IMR-90 (cell line): ENCODE data around the gene KCNJ1. TPM values are rescaled to one million over a fixed set of nuclear protein-coding genes. Genes with fewer than 3 reads are reported as not detected.

Experiments
- ATAC-seq: fragments of 200-7000 bp; cut with Tn5 transposase; 2 replicates; pipeline ENCODE4 v1.9.1; 2020; ENCODE audit warnings: low read depth, mild to moderate bottlenecking, moderate library complexity
- BruUV-seq: library from RNA; stranded (reverse); fragments of 400-500 nt; replicated peaks from 2 replicates; lab custom pipeline; 2021; lab: Mats Ljungman, UMichigan
- CTCF ChIA-PET: fragments of 300-600 bp; formaldehyde crosslinking; extraction: SDS; loops from one replicate; lab custom pipeline; 2021; ENCODE audit warnings: antibody characterized with exemption; lab: Yijun Ruan, JAX
- POLR2A ChIA-PET: fragments of 300-600 bp; sonication (Branson Sonifier 250); formaldehyde crosslinking; loops from one replicate; lab custom pipeline; 2022; ENCODE audit warnings: antibody characterized with exemption; ENCODE audit not compliant: unreplicated experiment; lab: Charles Lee
- DNase-seq: peaks from one replicate; pipeline ENCODE4 v3.0.0; 2013
- H2AFZ ChIP-seq: replicated peaks from 2 replicates; pipeline ENCODE3; 2013; ENCODE audit warnings: low read length, mild to moderate bottlenecking; ENCODE audit not compliant: poor library complexity
- H2AK5ac ChIP-seq: 2 replicates; pipeline ENCODE4 v1.6.1; 2013; ENCODE audit warnings: low read depth, low read length, inconsistent platforms
- H2AK9ac ChIP-seq: replicated peaks from 2 replicates; pipeline ENCODE3; 2013; ENCODE audit warnings: mild to moderate bottlenecking, low read depth, low read length, moderate library complexity; ENCODE audit not compliant: poor library complexity
- H2BK120ac ChIP-seq: 2 replicates; pipeline ENCODE4 v1.6.1; 2013; ENCODE audit warnings: low read depth, low read length, inconsistent platforms
- H2BK15ac ChIP-seq: 3 replicates; pipeline ENCODE4 v1.6.1; 2013; ENCODE audit warnings: low read depth, low read length, inconsistent platforms
- H2BK20ac ChIP-seq: 2 replicates; pipeline ENCODE4 v1.6.1; 2013; ENCODE audit warnings: low read depth, mild to moderate bottlenecking, inconsistent platforms, low read length, moderate library complexity
- H2BK5ac ChIP-seq: 2 replicates; pipeline ENCODE4 v1.6.1; 2013; ENCODE audit warnings: mild to moderate bottlenecking, low read depth, low read length, inconsistent platforms; ENCODE audit not compliant: poor library complexity, severe bottlenecking
- H3K14ac ChIP-seq: replicated peaks from 2 replicates; pipeline ENCODE4 v1.6.1; 2013; ENCODE audit warnings: low read depth, low read length, inconsistent platforms
- H3K18ac ChIP-seq: 2 replicates; pipeline ENCODE4 v1.6.1; 2013; ENCODE audit warnings: low read depth, low read length, control low read depth
- H3K23ac ChIP-seq: 2 replicates; pipeline ENCODE4 v1.6.1; 2013; ENCODE audit warnings: low read depth, low read length, inconsistent platforms
- H3K27ac ChIP-seq: 2 replicates; pipeline ENCODE4 v1.5.1; 2013; ENCODE audit warnings: mild to moderate bottlenecking, control low read depth, low read length; ENCODE audit not compliant: insufficient read depth
- H3K27me3 ChIP-seq: 2 replicates; pipeline ENCODE4 v1.6.1; 2013; ENCODE audit warnings: low read length; ENCODE audit not compliant: control insufficient read depth, insufficient read depth
- H3K36me3 ChIP-seq: 2 replicates; pipeline ENCODE4 v1.6.1; 2013; ENCODE audit warnings: low read length, mixed read lengths; ENCODE audit not compliant: control insufficient read depth, insufficient read depth
- H3K4ac ChIP-seq: 2 replicates; pipeline ENCODE4 v1.6.1; 2013; ENCODE audit warnings: low read depth, low read length, inconsistent platforms
- H3K4me1 ChIP-seq: 2 replicates; pipeline ENCODE4 v1.6.1; 2013; ENCODE audit warnings: low read length, mixed read lengths; ENCODE audit not compliant: control insufficient read depth, insufficient read depth
- H3K4me2 ChIP-seq: 2 replicates; pipeline ENCODE4 v1.6.1; 2013; ENCODE audit warnings: low read depth, mild to moderate bottlenecking, control low read depth, low read length, moderate library complexity
- H3K4me3 ChIP-seq: 2 replicates; pipeline ENCODE4 v1.5.1; 2013; ENCODE audit warnings: low read depth, mild to moderate bottlenecking, control low read depth, low read length, moderate library complexity; ENCODE audit not compliant: insufficient read depth
- H3K56ac ChIP-seq: 2 replicates; pipeline ENCODE4 v1.6.1; 2013; ENCODE audit warnings: low read length, inconsistent platforms; ENCODE audit not compliant: insufficient read depth; ENCODE audit errors: extremely low read depth
- H3K79me1 ChIP-seq, 2 experiments: 2 replicates each; pipeline ENCODE4 v1.6.1; 2013; ENCODE audit warnings: low read length in 2 of 2, inconsistent platforms in 1 of 2, low read depth in 1 of 2
- H3K9ac ChIP-seq: 2 replicates; pipeline ENCODE4 v1.6.1; 2013; ENCODE audit warnings: low read depth, low read length, control low read depth
- H3K9me1 ChIP-seq: 2 replicates; pipeline ENCODE4 v1.6.1; 2013; ENCODE audit warnings: low read length, inconsistent platforms; ENCODE audit not compliant: insufficient read depth
- H3K9me3 ChIP-seq: 2 replicates; pipeline ENCODE4 v1.6.1; 2013; ENCODE audit warnings: low read length; ENCODE audit not compliant: control insufficient read depth, insufficient read depth
- H4K20me1 ChIP-seq: 2 replicates; pipeline ENCODE4 v1.6.1; 2013; ENCODE audit warnings: low read length, inconsistent platforms; ENCODE audit not compliant: insufficient read depth
- H4K5ac ChIP-seq: 2 replicates; pipeline ENCODE4 v1.6.1; 2013; ENCODE audit warnings: mild to moderate bottlenecking, low read depth, low read length, control low read depth
- H4K8ac ChIP-seq, 2 experiments: 2 replicates each; pipeline ENCODE4 v1.6.1; 2013; ENCODE audit warnings: low read depth in 2 of 2, low read length in 2 of 2, control low read depth in 1 of 2, inconsistent platforms in 1 of 2
- H4K91ac ChIP-seq: 2 replicates; pipeline ENCODE4 v1.6.1; 2013; ENCODE audit warnings: low read depth, low read length, inconsistent platforms; ENCODE audit not compliant: insufficient read depth
- BHLHE40 ChIP-seq: fragments of 150-350 bp; IDR thresholded peaks from 2 replicates; pipeline ENCODE4 v1.6.1; 2016; ENCODE audit warnings: mild to moderate bottlenecking, low read depth, low read length
- CEBPB ChIP-seq: IDR thresholded peaks from 2 replicates; pipeline ENCODE4 v1.6.1; 2012; ENCODE audit warnings: low read depth, low read length, improper control_type of control experiment
- CHD1 ChIP-seq: IDR thresholded peaks from 2 replicates; pipeline ENCODE4 v1.6.1; 2012; ENCODE audit warnings: low read depth, low read length, improper control_type of control experiment
- ELK1 ChIP-seq: fragments of 150-350 bp; IDR thresholded peaks from 2 replicates; pipeline ENCODE4 v1.6.1; 2016; ENCODE audit warnings: low read depth, mild to moderate bottlenecking, low read length, moderate library complexity, borderline replicate concordance
- FOS ChIP-seq: fragments of 150-350 bp; IDR thresholded peaks from 2 replicates; pipeline ENCODE4 v1.6.1; 2016; ENCODE audit warnings: low read depth, low read length
- MAFK ChIP-seq: IDR thresholded peaks from 2 replicates; pipeline ENCODE4 v1.6.1; 2012; ENCODE audit warnings: low read depth, low read length, improper control_type of control experiment
- MAZ ChIP-seq: IDR thresholded peaks from 2 replicates; pipeline ENCODE4 v1.6.1; 2012; ENCODE audit warnings: low read depth, mild to moderate bottlenecking, low read length, improper control_type of control experiment, moderate library complexity, borderline replicate concordance
- MXI1 ChIP-seq: IDR thresholded peaks from 2 replicates; pipeline ENCODE4 v1.6.1; 2012; ENCODE audit warnings: low read depth, mild to moderate bottlenecking, low read length, moderate library complexity, borderline replicate concordance
- NFE2L2 ChIP-seq: fragments of 150-350 bp; IDR thresholded peaks from 2 replicates; pipeline ENCODE4 v1.6.1; 2016; ENCODE audit warnings: low read depth, mild to moderate bottlenecking, low read length
- POLR2A ChIP-seq: IDR thresholded peaks from 2 replicates; pipeline ENCODE4 v1.6.1; 2012; ENCODE audit warnings: mild to moderate bottlenecking, low read depth, low read length
- RCOR1 ChIP-seq: IDR thresholded peaks from 2 replicates; pipeline ENCODE4 v1.6.1; 2012; ENCODE audit warnings: mild to moderate bottlenecking, low read length, improper control_type of control experiment; ENCODE audit not compliant: insufficient replicate concordance
- RFX5 ChIP-seq: IDR thresholded peaks from 2 replicates; pipeline ENCODE4 v1.8.0; 2012; ENCODE audit warnings: low read depth, mild to moderate bottlenecking, low read length, moderate library complexity
- SMC3 ChIP-seq: fragments of 150-350 bp; IDR thresholded peaks from 2 replicates; pipeline ENCODE4 v1.6.1; 2016; ENCODE audit warnings: low read depth, mild to moderate bottlenecking, antibody characterized with exemption, low read length, moderate library complexity
- WGBS, 2 experiments: methylation state at CpG; one replicate each; pipeline versions ENCODE4 v1.1.5 to v1.1.7; 2013; ENCODE audit warnings: missing lambda C conversion rate in 2 of 2; ENCODE audit not compliant: insufficient read length in 1 of 2; ENCODE audit errors: extremely low coverage in 2 of 2; 5-methylcytosine and 5-hydroxymethylcytosine counted together
- dilution Hi-C: fragments of 300-500 bp; cut with HindIII; formaldehyde crosslinking; loops from one replicate; pipeline ENCODE4 v1.14.3; 2018; ENCODE audit warnings: low sequenced_read_pairs; ENCODE audit not compliant: unreplicated experiment
- in situ Hi-C: fragments of 300-500 bp; cut with MboI; formaldehyde crosslinking; loops from 3 replicates; pipeline ENCODE4 v1.14.3; 2019; ENCODE audit warnings: low sequenced_read_pairs, inconsistent platforms, mixed read lengths
- intact Hi-C: fragments of 100-400 bp; cut with micrococcal nuclease; formaldehyde crosslinking; loops from 2 replicates; pipeline ENCODE4 v1.10.0; 2022
- polyA plus RNA-seq, 3 experiments: library from polyadenylated mRNA; depleted of rRNA; stranded (reverse); fragments of >200 nt; gene quantifications; 2 replicates each; pipeline ENCODE4 v1.2.3, GENCODE V29; 2012; ENCODE audit warnings: low replicate concordance in 1 of 3
- total RNA-seq: library from RNA; depleted of rRNA; stranded (reverse); fragments of >200 nt; gene quantifications from 2 replicates; pipeline ENCODE4 v1.2.3, GENCODE V29; 2012
- TF ChIP-seq, protein P1 (sequence below): conservative IDR thresholded peaks from 2 replicates; pipeline ENCODE4 v1.5.1; 2012; ENCODE audit warnings: mild to moderate bottlenecking, low read depth, low read length, improper control_type of control experiment
- TF ChIP-seq, protein P2 (sequence below): fragments of 150-350 bp; IDR thresholded peaks from 2 replicates; pipeline ENCODE4 v1.6.1; 2017; ENCODE audit warnings: mild to moderate bottlenecking, antibody characterized with exemption, low read length, low read depth

Gene KCNJ1
- total and polyA plus RNA-seq, 2 of the 4 experiments (the other 2 are of a cell fraction) = not detected

- Histone ChIP-seq H3K79me1 (no peaks in the 10 kb centered on the region), H3K9me3 (no peaks in the 10 kb centered on the region), H3K27me3 (peaks cover 68% of the 10 kb centered on the region), H4K91ac (no peak overlapping the region), H3K4me1 (0 out of 2 replicates have a peak, but pooled peaks cover 1% of the 10 kb centered on the region), H3K4me2 (no peak overlapping the region), H3K18ac (no peak overlapping the region), H2AK5ac (no peak overlapping the region), H4K20me1 (no peaks in the 10 kb centered on the region), H2BK120ac (no peak overlapping the region), H3K23ac (no peak overlapping the region), H2AFZ (no peak overlapping the region), H2AK9ac (no peak overlapping the region), H3K4ac (no peak overlapping the region), H3K36me3 (no peaks in the 10 kb centered on the region), H4K8ac (no peak overlapping the region), H3K9ac (no peak overlapping the region), H3K14ac (no peak overlapping the region), H4K5ac (no peak overlapping the region), H2BK5ac (no peak overlapping the region), H3K9me1 (no peaks in the 10 kb centered on the region), H2BK20ac (no peak overlapping the region), H3K56ac (no peak overlapping the region), H3K27ac (no peak overlapping the region), H2BK15ac (no peak overlapping the region), H3K4me3 (no peak overlapping the region)
- 7% methylated on average over 3 of the region's 5 CpGs; no CpG with 5 or more reads in 1 of the 2 experiments for WGBS, 2 experiments
- dilution Hi-C loops = no loop called here
- DNase-seq (no peak), ATAC-seq (no peak)
- in situ Hi-C loops = loop anchor here (5.0 kb wide), 2 partner anchors 66 to 446 kb away; no protein-coding TSS in a partner anchor
- CTCF ChIA-PET = interaction anchor here (0.9 to 4.5 kb wide), 4 partner anchors 19 to 70 kb away, joined by 3 to 71 read pairs (median 23); no protein-coding TSS in a partner anchor
- BruUV-seq = no TSS peak
- intact Hi-C loops = no loop called here
- POLR2A ChIA-PET = interaction anchor here (1.2 kb wide), 1 partner anchor 70 kb away, joined by 3 read pairs; no protein-coding TSS in a partner anchor
- TF ChIP-seq ELK1 (no peak), CHD1 (no peak), NFE2L2 (no peak), RCOR1 (no peak), BHLHE40 (no peak), CEBPB (no peak), SMC3 (peak; percentile 32; the same call in 1 of the 2 replicates), POLR2A (no peak), MAZ (no peak), FOS (no peak), RFX5 (no peak), MXI1 (no peak), MAFK (no peak)
- TF ChIP-seq, protein P1, sequence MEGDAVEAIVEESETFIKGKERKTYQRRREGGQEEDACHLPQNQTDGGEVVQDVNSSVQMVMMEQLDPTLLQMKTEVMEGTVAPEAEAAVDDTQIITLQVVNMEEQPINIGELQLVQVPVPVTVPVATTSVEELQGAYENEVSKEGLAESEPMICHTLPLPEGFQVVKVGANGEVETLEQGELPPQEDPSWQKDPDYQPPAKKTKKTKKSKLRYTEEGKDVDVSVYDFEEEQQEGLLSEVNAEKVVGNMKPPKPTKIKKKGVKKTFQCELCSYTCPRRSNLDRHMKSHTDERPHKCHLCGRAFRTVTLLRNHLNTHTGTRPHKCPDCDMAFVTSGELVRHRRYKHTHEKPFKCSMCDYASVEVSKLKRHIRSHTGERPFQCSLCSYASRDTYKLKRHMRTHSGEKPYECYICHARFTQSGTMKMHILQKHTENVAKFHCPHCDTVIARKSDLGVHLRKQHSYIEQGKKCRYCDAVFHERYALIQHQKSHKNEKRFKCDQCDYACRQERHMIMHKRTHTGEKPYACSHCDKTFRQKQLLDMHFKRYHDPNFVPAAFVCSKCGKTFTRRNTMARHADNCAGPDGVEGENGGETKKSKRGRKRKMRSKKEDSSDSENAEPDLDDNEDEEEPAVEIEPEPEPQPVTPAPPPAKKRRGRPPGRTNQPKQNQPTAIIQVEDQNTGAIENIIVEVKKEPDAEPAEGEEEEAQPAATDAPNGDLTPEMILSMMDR = peak; percentile 21; the same call in 1 of the 2 replicates
- TF ChIP-seq, protein P2, sequence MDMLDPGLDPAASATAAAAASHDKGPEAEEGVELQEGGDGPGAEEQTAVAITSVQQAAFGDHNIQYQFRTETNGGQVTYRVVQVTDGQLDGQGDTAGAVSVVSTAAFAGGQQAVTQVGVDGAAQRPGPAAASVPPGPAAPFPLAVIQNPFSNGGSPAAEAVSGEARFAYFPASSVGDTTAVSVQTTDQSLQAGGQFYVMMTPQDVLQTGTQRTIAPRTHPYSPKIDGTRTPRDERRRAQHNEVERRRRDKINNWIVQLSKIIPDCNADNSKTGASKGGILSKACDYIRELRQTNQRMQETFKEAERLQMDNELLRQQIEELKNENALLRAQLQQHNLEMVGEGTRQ = no peak
These were observed 19.5 kb upstream of the KCNJ1 start for GRCh38 chr11:128886406-128887124.
